Measurements from ENCODE around the gene KCNK2.

KCNK2 gene

DNA sequence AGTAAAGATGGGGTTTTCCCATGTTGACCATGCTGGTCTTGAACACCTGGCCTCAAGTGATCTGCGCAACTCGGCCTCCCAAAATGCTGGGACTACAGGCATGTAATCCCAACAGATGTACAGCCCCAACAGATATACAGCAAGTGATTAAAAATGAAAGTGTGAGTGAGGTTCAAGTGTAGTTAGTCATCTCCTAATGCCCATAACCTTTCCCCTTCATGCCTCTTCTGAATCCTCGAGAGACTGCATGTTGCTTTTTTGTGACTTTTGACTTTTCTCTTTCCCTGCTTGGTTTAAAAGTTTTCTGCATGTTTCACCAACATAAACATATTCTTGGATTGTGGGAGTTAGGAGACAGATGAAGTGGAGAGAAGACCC is 31.2 kb downstream of the KCNK2 start:
- no peak for DNase-seq (ENCODE audit: extremely low read depth, insufficient read length)
- Histone ChIP-seq H3K27me3 (replicated peaks; ENCODE audit: control insufficient read depth, insufficient read depth, low read length) (no peaks in the 10 kb centered on the region), H3K4me3 (replicated peaks; ENCODE audit: low read depth, low read length) (no peak overlapping the region), H3K36me3 (ENCODE audit: control insufficient read depth, insufficient read depth, low read length) (no peaks in the 10 kb centered on the region)
- TF ChIP-seq, protein P1, sequence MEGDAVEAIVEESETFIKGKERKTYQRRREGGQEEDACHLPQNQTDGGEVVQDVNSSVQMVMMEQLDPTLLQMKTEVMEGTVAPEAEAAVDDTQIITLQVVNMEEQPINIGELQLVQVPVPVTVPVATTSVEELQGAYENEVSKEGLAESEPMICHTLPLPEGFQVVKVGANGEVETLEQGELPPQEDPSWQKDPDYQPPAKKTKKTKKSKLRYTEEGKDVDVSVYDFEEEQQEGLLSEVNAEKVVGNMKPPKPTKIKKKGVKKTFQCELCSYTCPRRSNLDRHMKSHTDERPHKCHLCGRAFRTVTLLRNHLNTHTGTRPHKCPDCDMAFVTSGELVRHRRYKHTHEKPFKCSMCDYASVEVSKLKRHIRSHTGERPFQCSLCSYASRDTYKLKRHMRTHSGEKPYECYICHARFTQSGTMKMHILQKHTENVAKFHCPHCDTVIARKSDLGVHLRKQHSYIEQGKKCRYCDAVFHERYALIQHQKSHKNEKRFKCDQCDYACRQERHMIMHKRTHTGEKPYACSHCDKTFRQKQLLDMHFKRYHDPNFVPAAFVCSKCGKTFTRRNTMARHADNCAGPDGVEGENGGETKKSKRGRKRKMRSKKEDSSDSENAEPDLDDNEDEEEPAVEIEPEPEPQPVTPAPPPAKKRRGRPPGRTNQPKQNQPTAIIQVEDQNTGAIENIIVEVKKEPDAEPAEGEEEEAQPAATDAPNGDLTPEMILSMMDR (IDR thresholded peaks at IDR 0.05; ENCODE audit: insufficient read depth, low read length, poor library complexity, severe bottlenecking), result no peak

DNA sequence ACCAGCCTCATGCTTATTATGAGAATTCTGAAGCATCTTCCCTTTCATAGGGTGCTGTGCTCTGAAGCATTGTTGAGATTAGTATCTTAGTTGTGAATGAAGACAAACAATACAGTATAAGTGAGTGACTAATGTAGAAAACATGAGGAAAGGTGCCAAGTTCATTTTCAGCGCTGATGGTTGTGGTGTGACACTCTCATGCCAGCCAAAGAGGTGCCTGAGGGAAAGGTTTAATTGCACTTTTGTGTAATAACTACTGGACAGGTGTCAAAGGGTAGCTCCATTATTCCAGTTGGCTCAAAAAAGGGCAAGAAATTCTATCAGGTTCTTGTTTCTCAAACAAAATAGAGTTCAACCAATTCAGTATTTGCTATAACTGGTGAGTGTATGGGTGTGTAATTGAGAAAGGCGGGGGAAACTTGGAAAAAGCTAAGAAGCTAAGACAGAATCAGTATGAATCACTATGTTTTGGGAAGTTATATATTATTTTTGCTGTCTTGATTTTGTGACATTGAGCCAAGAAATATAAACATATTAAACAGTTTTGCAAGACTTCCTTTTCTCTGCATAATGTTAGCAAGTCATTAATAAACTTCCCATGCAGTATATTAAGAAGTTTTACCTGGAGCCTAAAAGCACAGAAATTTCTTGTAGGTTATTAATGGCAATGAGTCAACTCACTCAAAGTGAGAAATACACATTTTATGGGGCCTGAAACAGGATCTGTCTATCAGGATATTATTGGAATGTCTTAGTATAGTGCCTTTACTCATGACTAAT is 31.8 kb downstream of the KCNK2 start:
- TF ChIP-seq, protein P1 (IDR thresholded peaks at IDR 0.05; ENCODE audit: insufficient read depth, low read length, poor library complexity, severe bottlenecking), result no peak
- Histone ChIP-seq H3K36me3 (ENCODE audit: control insufficient read depth, insufficient read depth, low read length) (no peaks in the 10 kb centered on the region), H3K27me3 (replicated peaks; ENCODE audit: control insufficient read depth, insufficient read depth, low read length) (no peaks in the 10 kb centered on the region), H3K4me3 (replicated peaks; ENCODE audit: low read depth, low read length) (no peak overlapping the region)
- DNase-seq (ENCODE audit: extremely low read depth, insufficient read length), result no peak

DNA sequence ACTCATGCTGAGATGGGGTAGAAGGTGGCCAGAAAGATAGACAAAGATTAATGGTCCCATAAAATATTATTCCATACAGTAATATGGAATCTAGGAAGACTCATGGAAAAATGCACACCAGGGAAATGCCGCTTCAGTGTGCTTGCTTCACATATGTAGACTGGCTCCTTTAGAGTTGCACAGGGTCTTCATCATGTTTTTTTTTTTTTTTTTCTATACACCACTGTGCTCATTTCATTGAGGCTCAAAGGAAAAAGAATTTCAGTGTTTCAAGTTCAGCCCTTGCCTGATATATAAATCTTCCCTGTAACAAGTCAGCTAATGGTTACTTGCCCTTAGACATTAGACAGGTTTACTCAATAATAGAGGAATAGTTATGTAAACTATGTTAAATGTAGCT is 33.2 kb downstream of the KCNK2 start:
- no peak overlapping the region for H3K4me3 ChIP-seq (replicated peaks; ENCODE audit: low read depth, low read length)
- no peaks in the 10 kb centered on the region for H3K27me3 ChIP-seq (replicated peaks; ENCODE audit: control insufficient read depth, insufficient read depth, low read length)
- H3K36me3 ChIP-seq (ENCODE audit: control insufficient read depth, insufficient read depth, low read length), result no peaks in the 10 kb centered on the region
- DNase-seq (ENCODE audit: extremely low read depth, insufficient read length), result no peak
- TF ChIP-seq, protein P1 (IDR thresholded peaks at IDR 0.05; ENCODE audit: insufficient read depth, low read length, poor library complexity, severe bottlenecking), result no peak

DNA sequence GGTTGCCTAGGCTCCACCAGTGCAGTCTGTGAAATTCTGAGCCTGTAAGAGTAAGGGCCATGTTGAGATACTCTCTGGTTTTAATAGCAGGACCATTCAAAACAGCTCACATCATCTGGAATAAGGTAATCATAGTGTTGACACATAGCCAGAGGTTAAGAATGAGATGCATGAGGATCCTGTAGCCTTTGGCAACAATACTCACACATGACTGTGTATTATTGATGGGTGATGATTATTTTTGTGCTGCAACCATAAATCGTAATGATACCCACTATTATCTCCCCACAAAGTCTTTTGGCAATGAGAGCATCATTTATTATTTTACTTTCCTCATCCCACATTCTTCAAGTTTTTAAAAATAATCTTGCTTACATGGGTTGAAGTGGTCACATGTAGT is 35.5 kb downstream of the KCNK2 start:
- TF ChIP-seq, protein P1 (IDR thresholded peaks at IDR 0.05; ENCODE audit: insufficient read depth, low read length, poor library complexity, severe bottlenecking), result no peak
- DNase-seq (ENCODE audit: extremely low read depth, insufficient read length), result no peak
- no peaks in the 10 kb centered on the region for H3K36me3 ChIP-seq (ENCODE audit: control insufficient read depth, insufficient read depth, low read length)
- no peaks in the 10 kb centered on the region for H3K27me3 ChIP-seq (replicated peaks; ENCODE audit: control insufficient read depth, insufficient read depth, low read length)
- no peak overlapping the region for H3K4me3 ChIP-seq (replicated peaks; ENCODE audit: low read depth, low read length)

DNA sequence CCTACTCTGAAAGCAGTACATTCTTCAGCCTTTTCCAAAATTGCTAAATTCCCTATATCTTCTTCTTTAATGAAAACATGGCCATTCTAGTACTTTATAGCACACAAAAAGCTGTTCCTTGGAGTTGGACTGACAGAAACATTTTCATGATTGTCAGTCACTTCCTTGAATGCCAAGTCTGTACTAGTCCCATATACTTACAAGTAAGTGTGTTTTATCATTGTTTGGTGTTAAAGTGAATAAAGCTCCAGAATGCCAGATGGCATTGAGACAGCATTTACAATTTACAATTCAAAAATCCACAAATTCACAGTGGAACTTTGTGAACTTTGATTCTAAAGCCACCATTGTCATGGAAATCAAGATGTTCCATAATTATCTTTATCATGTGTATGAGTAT is 36.5 kb downstream of the KCNK2 start:
- DNase-seq (ENCODE audit: extremely low read depth, insufficient read length), result no peak

More for the DNA sequence above, 36.5 kb downstream of the KCNK2 start:
- Histone ChIP-seq H3K36me3 (ENCODE audit: control insufficient read depth, insufficient read depth, low read length) (no peaks in the 10 kb centered on the region), H3K4me3 (replicated peaks; ENCODE audit: low read depth, low read length) (no peak overlapping the region), H3K27me3 (replicated peaks; ENCODE audit: control insufficient read depth, insufficient read depth, low read length) (no peaks in the 10 kb centered on the region)
- TF ChIP-seq, protein P1 (IDR thresholded peaks at IDR 0.05; ENCODE audit: insufficient read depth, low read length, poor library complexity, severe bottlenecking), result no peak

Data from GM06990 (cell line).